Astrocyte of the hippocampus (primary cell): ENCODE data around the gene KCNIP3.

Source experiments
- DNase-seq: peaks from one replicate; pipeline ENCODE4 v3.0.0; 2011; ENCODE audit warnings: low read depth, low spot score

KCNIP3 gene

DNA sequence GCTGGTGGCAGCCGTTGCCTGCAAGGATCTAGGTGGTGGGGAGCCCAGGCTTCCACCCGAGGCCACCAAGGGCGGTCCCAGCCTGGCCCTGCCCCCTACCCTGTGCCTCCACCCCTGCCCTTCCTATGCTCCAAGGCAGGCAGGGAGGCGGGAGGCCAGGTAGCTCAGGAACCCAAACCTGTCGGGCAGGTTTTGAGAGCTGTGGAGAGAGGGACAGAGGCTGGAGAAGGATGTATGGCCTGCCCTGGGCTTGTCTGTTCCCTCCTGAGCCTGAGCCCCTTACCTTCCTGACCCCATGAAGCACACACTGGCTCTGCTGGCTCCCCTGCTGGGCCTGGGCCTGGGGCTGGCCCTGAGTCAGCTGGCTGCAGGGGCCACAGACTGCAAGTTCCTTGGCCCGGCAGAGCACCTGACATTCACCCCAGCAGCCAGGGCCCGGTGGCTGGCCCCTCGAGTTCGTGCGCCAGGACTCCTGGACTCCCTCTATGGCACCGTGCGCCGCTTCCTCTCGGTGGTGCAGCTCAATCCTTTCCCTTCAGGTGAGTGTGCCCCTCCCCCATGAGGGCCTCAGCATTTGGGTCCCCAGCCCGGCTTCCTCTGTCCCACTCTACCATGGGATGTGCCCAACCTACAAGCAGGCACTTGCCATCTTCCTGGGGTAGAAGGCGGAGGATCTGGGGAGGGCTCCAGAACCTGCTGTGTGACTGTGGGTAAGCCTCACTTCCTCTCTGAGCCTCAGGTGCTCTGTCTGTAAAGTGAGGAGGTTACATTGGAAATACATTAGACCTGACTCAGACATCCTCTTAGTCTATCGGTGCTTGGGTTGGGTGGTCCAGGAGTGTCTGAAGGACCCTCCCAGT, 22.6 kb upstream of the KCNIP3 start, which contains the start of gene PROM2:
TSS of gene PROM2 (plus strand) at position 159 of the 860 bp plus-strand sequence. CDS start at position 296, 137 bp downstream.
- DNase-seq, result no peak

DNA sequence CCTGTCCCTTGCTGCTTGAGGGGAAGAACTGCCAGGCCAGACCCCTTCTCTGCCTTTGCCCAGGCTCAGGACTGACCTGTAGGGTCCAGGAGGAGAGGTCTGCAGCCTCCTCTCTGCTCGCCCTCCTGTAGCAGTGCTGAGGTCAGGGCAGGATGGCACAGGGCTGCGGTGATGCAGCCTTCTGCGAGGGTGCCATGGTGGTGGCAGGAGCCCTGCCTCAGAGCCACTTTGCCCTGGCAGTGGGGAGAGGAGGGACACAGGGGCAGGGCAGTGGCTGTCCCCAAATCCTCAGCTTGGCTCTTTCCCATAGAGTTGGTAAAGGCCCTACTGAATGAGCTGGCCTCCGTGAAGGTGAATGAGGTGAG, 22.0 kb upstream of the KCNIP3 start:
- DNase-seq, result no peak

DNA sequence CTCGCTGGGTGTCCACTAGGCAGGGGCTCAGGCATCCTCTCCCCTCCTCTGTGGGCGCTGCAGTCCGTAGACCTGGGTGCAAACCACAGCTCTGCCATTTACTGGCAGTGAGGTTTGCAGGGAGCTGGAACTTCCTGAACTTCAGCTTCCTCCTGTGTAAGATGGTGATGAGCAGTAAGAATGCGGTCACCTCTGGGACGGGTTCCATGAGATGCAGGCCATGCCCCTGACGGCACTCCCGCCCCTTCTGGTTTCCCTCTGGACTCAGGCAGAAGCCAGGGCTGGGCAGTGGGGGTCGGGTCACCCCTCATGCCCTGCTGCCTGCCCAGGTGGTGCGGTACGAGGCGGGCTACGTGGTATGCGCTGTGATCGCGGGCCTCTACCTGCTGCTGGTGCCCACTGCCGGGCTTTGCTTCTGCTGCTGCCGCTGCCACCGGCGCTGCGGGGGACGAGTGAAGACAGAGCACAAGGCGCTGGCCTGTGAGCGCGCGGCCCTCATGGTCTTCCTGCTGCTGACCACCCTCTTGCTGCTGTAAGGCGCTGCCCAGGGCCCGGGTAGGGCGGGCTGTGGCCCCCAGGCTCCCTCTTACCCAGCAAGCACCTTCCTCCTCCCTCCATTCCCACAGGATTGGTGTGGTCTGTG, 21.4 kb upstream of the KCNIP3 start:
- no peak for DNase-seq

GRCh38 chr2:95276244-95276887, 20.8 kb upstream of the KCNIP3 start:
- DNase-seq, result no peak

- no peak for DNase-seq
Observed at GRCh38 chr2:95276888-95277245, 20.3 kb upstream of the KCNIP3 start.

GRCh38 chr2:95277246-95277906, 19.8 kb upstream of the KCNIP3 start:
- no peak for DNase-seq

GRCh38 chr2:95278051-95278471, 19.1 kb upstream of the KCNIP3 start:
- peak; percentile 81 for DNase-seq

DNA sequence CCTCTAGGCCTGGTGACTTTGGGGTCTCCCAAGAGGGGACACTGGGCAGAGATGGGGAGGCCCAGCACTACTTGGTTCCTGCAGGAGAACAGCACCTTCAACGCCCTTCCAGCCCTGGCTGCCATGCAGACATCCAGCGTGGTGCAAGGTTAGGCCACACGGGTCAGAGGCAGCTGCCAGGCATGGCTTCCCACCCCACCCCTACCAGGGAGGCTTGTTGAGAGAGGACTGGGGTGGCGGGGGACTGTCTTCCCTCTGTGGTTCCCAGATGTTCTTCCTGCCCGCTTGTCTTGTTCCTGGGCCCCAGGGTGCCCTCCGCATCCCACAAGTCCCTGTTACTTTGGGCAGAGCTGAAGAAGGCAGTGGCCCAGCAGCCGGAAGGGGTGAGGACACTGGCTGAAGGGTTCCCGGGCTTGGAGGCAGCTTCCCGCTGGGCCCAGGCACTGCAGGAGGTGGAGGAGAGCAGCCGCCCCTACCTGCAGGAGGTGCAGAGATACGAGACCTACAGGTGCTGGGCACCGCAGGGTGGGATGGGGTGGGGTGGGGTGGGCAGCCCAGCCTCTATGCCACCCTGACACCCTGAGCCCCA, 18.4 kb upstream of the KCNIP3 start:
- DNase-seq, result no peak

DNA sequence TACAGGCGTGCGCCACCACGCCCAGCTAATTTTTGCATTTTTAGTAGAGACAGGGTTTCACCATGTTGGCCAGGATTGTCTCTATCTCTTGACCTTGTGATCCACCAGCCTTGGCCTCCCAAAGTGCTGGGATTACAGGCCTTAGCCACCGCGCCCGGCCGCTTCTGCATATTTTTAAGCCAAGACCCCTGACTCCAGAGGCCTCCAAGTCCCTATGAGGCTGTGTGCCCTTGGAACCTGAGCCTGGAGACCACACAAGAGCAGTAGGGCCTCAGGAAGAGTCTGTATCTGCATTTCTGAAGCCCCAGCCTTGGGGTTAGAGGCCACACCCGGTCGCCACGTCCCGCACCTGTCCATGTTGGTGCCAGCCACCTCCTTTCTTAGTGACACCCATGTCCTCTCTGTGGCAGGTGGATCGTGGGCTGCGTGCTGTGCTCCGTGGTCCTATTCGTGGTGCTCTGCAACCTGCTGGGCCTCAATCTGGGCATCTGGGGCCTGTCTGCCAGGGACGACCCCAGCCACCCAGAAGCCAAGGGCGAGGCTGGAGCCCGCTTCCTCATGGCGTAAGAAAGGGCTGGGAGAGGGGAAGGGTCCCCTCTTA, 17.6 kb upstream of the KCNIP3 start:
- DNase-seq, result no peak

- no peak for DNase-seq
Observed at GRCh38 chr2:95281071-95281470, 16.1 kb upstream of the KCNIP3 start.

DNA sequence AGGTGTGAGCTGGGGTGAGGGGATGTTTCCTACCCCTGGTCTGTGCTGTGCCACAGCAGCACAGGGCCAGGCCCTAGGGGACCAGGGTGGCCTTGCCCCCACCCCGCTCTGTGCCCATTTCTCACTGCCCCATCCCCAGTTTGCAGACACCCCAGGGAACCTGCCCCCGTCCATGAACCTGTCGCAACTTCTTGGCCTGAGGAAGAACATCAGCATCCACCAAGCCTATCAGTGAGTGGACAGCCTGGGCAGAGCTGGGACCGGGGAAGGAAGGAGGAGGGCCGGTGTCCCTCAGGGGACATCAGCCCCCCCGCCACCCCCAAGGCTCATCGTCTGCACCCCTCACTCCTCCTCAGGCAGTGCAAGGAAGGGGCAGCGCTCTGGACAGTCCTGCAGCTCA, 15.4 kb upstream of the KCNIP3 start:
- no peak for DNase-seq

DNA sequence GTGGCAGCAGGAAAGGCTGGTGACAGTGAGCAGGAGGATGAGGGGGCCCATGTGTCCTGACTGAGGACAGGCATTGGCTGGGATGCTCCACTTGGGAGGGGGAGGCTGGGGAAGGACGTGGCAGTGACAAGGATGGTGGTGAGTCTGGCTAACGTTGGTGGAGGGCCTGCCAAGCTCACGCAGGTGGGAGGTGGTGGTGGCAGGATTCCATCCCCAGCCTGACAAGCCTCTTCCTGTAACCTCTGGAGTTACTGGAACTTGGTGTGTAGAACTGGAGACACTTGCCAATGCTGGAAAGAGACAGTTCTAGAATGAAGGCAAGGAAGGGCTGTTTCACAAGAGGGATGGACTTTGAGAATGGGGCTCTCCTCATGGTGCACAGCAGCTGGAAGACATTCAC, 14.7 kb upstream of the KCNIP3 start:
- DNase-seq, result no peak

- DNase-seq, result no peak
Observed at GRCh38 chr2:95283562-95283961, 13.6 kb upstream of the KCNIP3 start.

GRCh38 chr2:95284886-95285541, 12.1 kb upstream of the KCNIP3 start:
- DNase-seq, result no peak

- DNase-seq, result no peak
Observed at GRCh38 chr2:95285542-95285932, 11.6 kb upstream of the KCNIP3 start.

DNA sequence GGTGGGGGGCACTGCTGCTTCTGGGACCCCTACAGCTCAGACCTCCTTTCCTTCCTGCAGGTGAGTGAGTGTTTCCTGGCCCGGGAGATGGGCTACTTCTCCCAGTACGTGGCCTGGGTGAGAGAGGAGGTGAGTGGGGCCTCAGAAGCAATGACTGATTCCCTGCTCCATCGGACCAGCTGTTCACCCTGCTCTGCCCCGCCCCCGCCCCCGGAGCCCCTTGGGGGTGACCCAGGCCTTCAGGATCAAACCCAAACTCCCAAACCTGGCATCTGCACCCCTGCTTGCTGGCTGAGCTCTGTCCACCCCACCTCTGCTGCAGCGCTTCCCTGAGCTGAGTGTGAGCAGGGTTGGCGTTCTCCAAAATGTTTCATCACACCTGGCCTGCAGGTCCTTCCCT, 9.8 kb upstream of the KCNIP3 start:
- no peak for DNase-seq

DNA sequence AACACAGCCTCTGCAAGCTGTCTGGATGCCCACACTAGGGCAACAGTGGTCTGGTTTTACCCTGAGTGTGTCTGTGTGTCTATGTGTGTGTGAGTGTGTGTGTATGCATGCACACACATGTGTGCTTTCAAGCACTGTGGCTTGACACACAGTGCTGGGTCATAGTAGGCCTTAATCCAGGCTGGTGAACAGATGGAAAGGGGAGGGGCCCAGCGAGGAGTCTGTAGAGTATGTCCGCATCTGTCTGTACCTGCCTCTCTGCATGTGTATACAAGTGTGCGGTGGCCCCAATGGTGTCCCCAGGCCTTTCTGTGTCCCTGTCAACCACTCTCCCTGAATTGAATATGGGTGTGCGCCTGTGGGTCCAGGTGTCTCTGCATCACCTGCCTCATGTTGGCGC, 9.3 kb upstream of the KCNIP3 start:
- no peak for DNase-seq

DNA sequence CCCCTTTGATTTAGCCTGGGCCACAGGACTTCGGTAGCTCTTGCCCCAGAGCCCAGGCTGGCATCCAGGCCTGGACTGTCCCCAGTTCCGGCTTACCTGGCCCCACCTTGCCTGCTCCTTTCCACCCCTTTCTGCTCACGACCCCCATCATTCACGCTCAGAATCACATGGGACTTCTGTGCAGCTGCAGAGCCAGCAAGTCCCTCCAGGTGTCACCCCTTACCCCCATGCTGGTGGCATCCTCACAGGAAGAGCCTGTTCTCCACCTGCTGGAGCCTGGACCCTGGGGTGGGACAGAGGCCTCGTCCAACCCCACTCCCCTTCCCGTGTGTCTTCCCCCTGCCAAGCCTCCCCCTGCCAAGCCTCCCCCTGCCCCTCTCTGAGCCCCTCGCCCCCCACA, 7.9 kb upstream of the KCNIP3 start:
- DNase-seq, result no peak

DNA sequence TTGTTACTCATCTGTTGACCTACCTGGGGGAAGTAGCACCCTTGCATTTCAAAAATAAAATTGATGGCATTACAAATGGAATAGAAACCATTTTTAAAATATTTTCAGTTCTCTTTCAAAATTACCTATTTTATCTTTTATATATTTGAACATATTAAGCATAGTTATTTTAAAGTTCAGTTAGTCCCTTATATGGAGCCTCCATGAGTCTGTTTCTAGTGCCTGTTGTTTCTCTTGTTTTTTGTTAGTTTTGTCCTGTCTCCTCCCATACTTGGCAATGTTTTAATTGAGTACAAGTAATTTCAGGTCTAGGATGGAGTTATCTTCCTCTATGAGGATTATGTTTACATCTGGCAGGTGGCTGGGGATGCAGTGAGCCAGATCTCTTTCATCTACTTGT, 5.9 kb upstream of the KCNIP3 start:
- no peak for DNase-seq

GRCh38 chr2:95292623-95293260, 4.4 kb upstream of the KCNIP3 start:
- DNase-seq, result no peak
